Endothelial cell of umbilical vein (primary cell): ENCODE data around the gene AMH. TPM values are rescaled to one million over a fixed set of nuclear protein-coding genes. Genes with fewer than 3 reads are reported as not detected.

Experiments
- BruUV-seq: library from RNA; stranded (reverse); fragments of 400-500 nt; replicated peaks from 2 replicates; lab custom pipeline; 2021; lab: Mats Ljungman, UMichigan
- CTCF ChIA-PET: fragments of 300-600, 350-600 bp; sonication (Branson Sonifier 250); formaldehyde crosslinking; loops from one replicate; lab custom pipeline; 2021; ENCODE audit warnings: antibody characterized with exemption, inconsistent platforms; lab: Charles Lee
- POLR2A ChIA-PET: fragments of 300-600, 350-600 bp; sonication (Branson Sonifier 250); formaldehyde crosslinking; loops from one replicate; lab custom pipeline; 2021; ENCODE audit warnings: antibody characterized with exemption, inconsistent platforms; lab: Charles Lee
- DNase-seq: peaks from one replicate; pipeline ENCODE4 v3.0.0-alpha.2; 2011; ENCODE audit warnings: low read depth, low spot score
- FAIRE-seq: peaks from 2 replicates; lab custom pipeline; 2011; peaks lifted over from hg19 to GRCh38; lab: Jason Lieb, UNC
- H2AFZ ChIP-seq: 2 replicates; pipeline ENCODE4 v1.6.0; 2012; ENCODE audit warnings: low read depth, low read length, control low read depth, inconsistent platforms
- H3K27ac ChIP-seq: 2 replicates; pipeline ENCODE4 v1.5.1; 2011; ENCODE audit warnings: low read depth, mild to moderate bottlenecking, control low read depth, low read length, moderate library complexity; ENCODE audit not compliant: insufficient read depth
- H3K27me3 ChIP-seq, 2 experiments: 2 replicates each; pipeline versions ENCODE4 v1.6.0 to v1.6.1; 2011; ENCODE audit warnings: low read length in 2 of 2, mixed read lengths in 1 of 2; ENCODE audit not compliant: control insufficient read depth in 2 of 2, insufficient read depth in 2 of 2
- H3K36me3 ChIP-seq, 2 experiments: 2 replicates in 1 of 2; 3 replicates in 1 of 2; pipeline ENCODE4 v1.5.1; 2011; ENCODE audit warnings: low read length in 2 of 2, mild to moderate bottlenecking in 1 of 2, moderate library complexity in 1 of 2; ENCODE audit not compliant: control insufficient read depth in 2 of 2, insufficient read depth in 2 of 2; ENCODE audit errors: extremely low read depth in 1 of 2
- H3K4me1 ChIP-seq: 3 replicates; pipeline ENCODE4 v1.5.1; 2011; ENCODE audit warnings: mild to moderate bottlenecking, low read length; ENCODE audit not compliant: control insufficient read depth, insufficient read depth; ENCODE audit errors: extremely low read depth
- H3K4me2 ChIP-seq: 2 replicates; pipeline ENCODE4 v1.6.1; 2011; ENCODE audit warnings: low read length, control low read depth, mixed read lengths; ENCODE audit not compliant: insufficient read depth
- H3K4me3 ChIP-seq, 3 experiments: fragments of 200-600 bp in 1 of 3; sonication (generic), shearing (Covaris generic) in 1 of 3; replicated peaks in 1 of 3; 2 replicates each; pipeline ENCODE4 v1.5.1; 2011 to 2016; ENCODE audit warnings: control low read depth in 3 of 3, low read length in 3 of 3, mild to moderate bottlenecking in 2 of 3, inconsistent platforms in 1 of 3, low read depth in 1 of 3, moderate library complexity in 1 of 3; ENCODE audit not compliant: insufficient read depth in 1 of 3
- H3K79me2 ChIP-seq: 2 replicates; pipeline ENCODE4 v1.6.0; 2012; ENCODE audit warnings: low read length, inconsistent platforms; ENCODE audit not compliant: control insufficient read depth, insufficient read depth
- H3K9ac ChIP-seq: replicated peaks from 2 replicates; pipeline ENCODE3; 2011; ENCODE audit warnings: low read length, control low read depth; ENCODE audit not compliant: insufficient read depth; ENCODE audit errors: extremely low read depth
- H3K9me1 ChIP-seq: replicated peaks from 3 replicates; pipeline ENCODE4 v1.6.0; 2011; ENCODE audit warnings: mild to moderate bottlenecking, low read length; ENCODE audit not compliant: control insufficient read depth, insufficient read depth; ENCODE audit errors: extremely low read depth
- H3K9me3 ChIP-seq: replicated peaks from 2 replicates; pipeline ENCODE4 v1.5.1; 2012; ENCODE audit warnings: low read length, inconsistent platforms; ENCODE audit not compliant: control insufficient read depth, insufficient read depth
- H4K20me1 ChIP-seq: replicated peaks from 2 replicates; pipeline ENCODE3; 2011; ENCODE audit warnings: mild to moderate bottlenecking, low read length; ENCODE audit not compliant: control insufficient read depth, insufficient read depth; ENCODE audit errors: extremely low read depth
- CTCF ChIP-seq, 2 donors: IDR thresholded peaks; 1 replicate in 1 of 2; 2 replicates in 1 of 2; pipeline ENCODE4 v1.5.1; 2011; ENCODE audit warnings: low read length in 2 of 2, mild to moderate bottlenecking in 2 of 2, moderate library complexity in 2 of 2, control low read depth in 1 of 2, inconsistent platforms in 1 of 2, low read depth in 1 of 2; ENCODE audit not compliant: insufficient read depth in 1 of 2; ENCODE audit errors: extremely low read depth in 1 of 2
- EZH2 ChIP-seq: IDR thresholded peaks from 2 replicates; pipeline ENCODE4 v1.6.1; 2012; ENCODE audit warnings: borderline replicate concordance, low read depth, mild to moderate bottlenecking, moderate library complexity, low read length, inconsistent platforms; ENCODE audit not compliant: severe bottlenecking
- FOS ChIP-seq: IDR thresholded peaks from 2 replicates; pipeline ENCODE4 v1.6.1; 2011; ENCODE audit warnings: mild to moderate bottlenecking, low read length, moderate library complexity, borderline replicate concordance; ENCODE audit not compliant: insufficient read depth
- GATA2 ChIP-seq: IDR thresholded peaks from 2 replicates; pipeline ENCODE4 v1.7.0; 2011; ENCODE audit warnings: low read depth, mild to moderate bottlenecking, moderate library complexity, mixed read lengths, low read length; ENCODE audit not compliant: insufficient read length, insufficient read depth
- JUN ChIP-seq: IDR thresholded peaks from 2 replicates; pipeline ENCODE4 v1.6.1; 2011; ENCODE audit warnings: borderline replicate concordance, low read depth; ENCODE audit not compliant: insufficient read length, insufficient read depth
- MYC ChIP-seq: IDR thresholded peaks from one replicate; pipeline ENCODE4 v1.6.1; 2011; ENCODE audit warnings: mild to moderate bottlenecking, low read depth, low read length
- POLR2A ChIP-seq: IDR thresholded peaks from 2 replicates; pipeline ENCODE4 v1.6.1; 2012; ENCODE audit warnings: low read depth, mild to moderate bottlenecking, control low read depth, low read length
- POLR2AphosphoS5 ChIP-seq: IDR thresholded peaks from 2 replicates; pipeline ENCODE4 v1.6.1; 2012; ENCODE audit warnings: low read depth, mild to moderate bottlenecking, control low read depth, low read length, moderate library complexity; ENCODE audit not compliant: insufficient read depth
- dilution Hi-C: fragments of 300-500 bp; cut with MboI; formaldehyde crosslinking; loops from one replicate; pipeline ENCODE4 v1.15.0; 2019; ENCODE audit warnings: low sequenced_read_pairs; ENCODE audit not compliant: extremely low pct_ligation_motif_present
- intact Hi-C: fragments of 100-400 bp; cut with micrococcal nuclease; formaldehyde crosslinking; loops from one replicate; pipeline ENCODE4 v1.10.0; 2022
- polyA plus RNA-seq, 4 experiments: library from polyadenylated mRNA; depleted of rRNA in 3 of 4; stranded (reverse) in 3 of 4; unstranded in 1 of 4; fragments of >200 nt; gene quantifications; 2 replicates each; pipeline versions ENCODE4 v1.2.1 to v1.2.3, GENCODE V29; 2011 to 2012; ENCODE audit warnings: missing spikeins in 1 of 4
- total RNA-seq: library from RNA; stranded (reverse); gene quantifications from 2 replicates; pipeline ENCODE4 v1.2.3, GENCODE V29; 2021
- TF ChIP-seq, protein P1 (sequence below): IDR thresholded peaks from 2 replicates; pipeline ENCODE4 v1.6.1; 2011; ENCODE audit not compliant: insufficient read depth, insufficient read length

AMH gene
- total and polyA plus RNA-seq, 2 donors (not counting 3 experiments of a cell fraction or from before 2014, with no cell fraction given) = 3.3 to 9.6 TPM

GRCh38 chr19:2210206-2210605 is 38.9 kb upstream of the AMH start:
- FAIRE-seq (no peak), DNase-seq (no peak)
- peaks cover 7% of the 10 kb centered on the region for H3K4me1 ChIP-seq
- H3K36me3 ChIP-seq = peaks cover 7 to 39% of the 10 kb centered on the region in 2 experiments
- H3K4me2 ChIP-seq = no peak overlapping the region
- no peak overlapping the region for H3K27ac ChIP-seq
- TF ChIP-seq CTCF (IDR thresholded peaks at IDR 0.05; ENCODE audit: extremely low read depth in 1 of 2, insufficient read depth in 1 of 2, low read depth in 1 of 2, low read length in 2 of 2) (no peak), FOS (no peak), POLR2A (no peak), POLR2AphosphoS5 (no peak), EZH2 (no peak), MYC (no peak), GATA2 (no peak), JUN (no peak)
- TF ChIP-seq, protein P1, sequence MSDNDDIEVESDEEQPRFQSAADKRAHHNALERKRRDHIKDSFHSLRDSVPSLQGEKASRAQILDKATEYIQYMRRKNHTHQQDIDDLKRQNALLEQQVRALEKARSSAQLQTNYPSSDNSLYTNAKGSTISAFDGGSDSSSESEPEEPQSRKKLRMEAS = no peak
- dilution Hi-C loops = no loop called here
- no peaks in the 10 kb centered on the region for H4K20me1 ChIP-seq
- H3K9me3 ChIP-seq = no peaks in the 10 kb centered on the region
- H3K79me2 ChIP-seq = no peaks in the 10 kb centered on the region
- no peaks in the 10 kb centered on the region for H3K9me1 ChIP-seq
- H3K9ac ChIP-seq = no peak overlapping the region
- intact Hi-C loops = no loop called here
- BruUV-seq = no TSS peak
- ChIA-PET POLR2A (no interaction called here), CTCF (interaction anchor here (0.6 kb wide), 1 partner anchor 70 kb away, joined by 3 read pairs; no protein-coding TSS in a partner anchor)
- no peak overlapping the region for H3K4me3 ChIP-seq
- H2AFZ ChIP-seq = no peak overlapping the region
- no peaks in the 10 kb centered on the region for H3K27me3 ChIP-seq
